GM18508 (cell line): ENCODE results near the gene ARID5B.
"Not testable (repeated sequence)": the region's sequence is repeated elsewhere in the genome, so short reads cannot be mapped to it uniquely, and the experiment has no call there.

Experiments
- ATAC-seq: cut with Tn5 transposase; IDR thresholded peaks from one replicate; pipeline ENCODE4 v1.9.1; 2021; ENCODE audit warnings: moderate number of reproducible peaks; ENCODE audit not compliant: insufficient read depth, unreplicated experiment

Gene ARID5B

DNA sequence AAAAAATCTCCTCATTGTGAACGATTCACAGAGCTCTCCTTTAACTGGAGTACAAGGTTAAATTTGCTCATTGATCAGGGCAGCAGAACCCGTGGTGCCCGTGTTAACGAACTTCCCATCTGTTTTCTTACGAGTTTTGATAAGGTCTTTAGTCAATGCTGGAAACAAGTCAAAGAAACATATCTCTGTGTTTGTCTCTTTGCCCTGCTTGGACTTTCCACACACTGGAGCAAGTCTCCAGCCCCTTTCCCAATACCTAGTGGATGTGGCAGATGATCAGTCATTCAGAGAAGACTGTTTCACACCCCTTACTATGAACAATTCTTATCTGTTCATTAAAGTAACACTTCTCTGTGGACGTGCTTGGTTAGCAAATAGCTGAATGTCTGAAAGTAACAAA, 121.3 kb downstream of the ARID5B start:
- no peak for ATAC-seq

- no peak for ATAC-seq
Observed at GRCh38 chr10:62023329-62023728, 121.8 kb downstream of the ARID5B start.

- ATAC-seq, result no peak
Observed at GRCh38 chr10:62024026-62024701, 122.7 kb downstream of the ARID5B start.

- no peak for ATAC-seq
Observed at GRCh38 chr10:62025134-62025794, 123.8 kb downstream of the ARID5B start.

GRCh38 chr10:62025901-62026879, 124.7 kb downstream of the ARID5B start:
- ATAC-seq, result no peak

DNA sequence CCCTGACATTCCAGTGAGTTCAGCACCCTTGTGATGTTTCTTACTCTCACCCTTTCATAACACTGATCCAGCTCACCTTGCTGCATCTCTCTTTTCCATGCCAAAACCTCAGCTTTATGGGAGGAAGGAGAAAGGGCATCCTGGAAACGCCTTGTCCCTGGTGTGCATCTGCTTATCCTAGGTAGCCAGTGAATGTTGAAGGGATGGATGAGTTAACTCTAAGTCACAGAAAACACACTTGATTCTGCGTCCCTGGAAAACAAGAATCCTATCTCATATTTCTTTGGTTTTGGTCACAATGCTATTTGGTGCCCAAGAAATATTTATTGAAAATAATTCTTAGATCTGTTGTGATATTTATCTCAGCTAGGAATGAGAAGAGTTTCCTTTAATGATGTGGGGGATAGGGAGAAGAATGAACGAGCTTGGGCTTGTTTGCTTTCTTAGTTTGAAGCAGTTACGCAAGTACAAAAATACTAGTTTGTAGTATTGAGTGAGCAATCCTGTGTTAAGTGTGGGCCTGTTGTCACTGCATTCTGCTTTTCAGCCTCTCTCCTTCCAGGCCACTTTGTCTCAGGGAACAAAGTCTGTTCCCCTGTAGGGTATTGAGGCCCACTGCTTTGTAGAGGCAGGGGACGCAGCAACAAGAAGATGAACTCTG, 126.5 kb downstream of the ARID5B start:
- no peak for ATAC-seq

DNA sequence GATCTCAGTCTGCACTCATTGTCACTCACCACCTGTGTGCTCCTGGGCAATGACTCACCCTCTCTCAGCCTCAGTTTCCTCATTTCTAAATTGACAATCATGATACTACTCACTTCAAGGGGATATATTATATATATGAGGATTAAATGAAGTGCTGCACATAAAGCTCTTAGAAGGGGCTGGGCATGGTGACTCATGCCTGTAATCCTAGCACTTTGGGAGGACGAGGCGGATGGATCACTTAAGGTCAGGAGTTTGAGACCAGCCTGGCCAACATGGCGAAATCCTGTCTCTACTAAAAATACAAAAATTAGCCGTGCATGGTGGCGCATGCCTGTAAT, 127.0 kb downstream of the ARID5B start:
- not testable (repeated sequence) for ATAC-seq

GRCh38 chr10:62029401-62029800, 127.9 kb downstream of the ARID5B start:
- no peak for ATAC-seq

- no peak for ATAC-seq
Observed at GRCh38 chr10:62031507-62031906, 130.0 kb downstream of the ARID5B start.

GRCh38 chr10:62033125-62033524, 131.6 kb downstream of the ARID5B start:
- no peak for ATAC-seq

DNA sequence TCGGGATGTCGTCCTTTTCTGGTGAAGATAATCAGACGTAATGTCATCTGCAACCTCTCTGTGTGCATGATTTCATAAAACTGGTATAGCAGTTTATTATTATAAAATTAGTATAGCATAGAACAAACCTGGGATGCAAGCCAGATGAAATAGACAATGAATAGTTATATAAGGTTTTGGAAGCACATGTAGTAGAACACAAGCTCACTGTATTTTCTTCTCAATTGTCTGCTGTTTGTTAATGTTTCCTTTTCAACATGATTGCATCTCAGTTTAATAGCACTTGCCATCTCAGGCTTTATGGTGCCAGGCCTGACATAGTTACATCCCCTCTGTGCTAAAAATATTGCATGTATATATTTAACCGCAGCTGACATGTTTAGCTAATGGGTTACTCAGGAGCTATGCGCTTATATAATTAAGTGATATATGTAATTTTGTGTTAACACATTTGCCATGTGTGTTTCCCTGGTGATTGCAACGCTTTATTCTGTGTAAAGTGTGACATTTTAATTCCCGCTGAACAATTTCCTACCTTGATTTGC, 132.7 kb downstream of the ARID5B start:
- ATAC-seq, result no peak

GRCh38 chr10:62036186-62037081, 134.9 kb downstream of the ARID5B start:
- no peak for ATAC-seq

DNA sequence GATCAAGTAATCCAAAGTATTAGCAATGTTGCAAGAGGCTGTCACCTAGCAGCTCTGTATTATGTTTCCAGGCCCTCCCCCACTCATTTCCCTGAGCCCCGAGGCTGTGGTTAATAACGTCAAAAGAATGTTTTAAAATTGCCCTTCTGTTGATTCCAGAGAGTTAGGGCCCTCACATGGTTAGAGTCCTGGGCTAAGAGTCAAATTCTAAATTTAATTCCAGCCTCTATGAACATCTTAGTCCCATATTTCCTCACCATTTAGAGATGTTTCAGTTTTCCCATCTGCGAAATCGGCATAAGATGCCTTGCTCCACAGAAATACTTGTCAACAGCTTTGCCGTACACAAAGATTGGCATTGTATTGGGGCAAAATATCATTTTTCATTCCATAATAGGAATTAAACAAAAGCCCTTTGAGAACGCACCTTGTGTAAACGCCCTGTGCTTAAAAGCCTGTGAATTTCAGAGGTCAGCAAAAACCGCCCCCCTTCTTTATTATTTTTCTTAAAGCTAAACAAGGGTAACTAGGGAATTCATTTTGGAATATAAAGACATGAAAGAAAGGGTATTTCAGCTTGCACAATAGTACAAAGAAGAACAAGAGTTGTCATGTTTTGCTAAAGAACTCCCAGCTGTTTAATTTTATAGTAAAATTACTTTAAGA, 135.8 kb downstream of the ARID5B start:
- ATAC-seq, result no peak

DNA sequence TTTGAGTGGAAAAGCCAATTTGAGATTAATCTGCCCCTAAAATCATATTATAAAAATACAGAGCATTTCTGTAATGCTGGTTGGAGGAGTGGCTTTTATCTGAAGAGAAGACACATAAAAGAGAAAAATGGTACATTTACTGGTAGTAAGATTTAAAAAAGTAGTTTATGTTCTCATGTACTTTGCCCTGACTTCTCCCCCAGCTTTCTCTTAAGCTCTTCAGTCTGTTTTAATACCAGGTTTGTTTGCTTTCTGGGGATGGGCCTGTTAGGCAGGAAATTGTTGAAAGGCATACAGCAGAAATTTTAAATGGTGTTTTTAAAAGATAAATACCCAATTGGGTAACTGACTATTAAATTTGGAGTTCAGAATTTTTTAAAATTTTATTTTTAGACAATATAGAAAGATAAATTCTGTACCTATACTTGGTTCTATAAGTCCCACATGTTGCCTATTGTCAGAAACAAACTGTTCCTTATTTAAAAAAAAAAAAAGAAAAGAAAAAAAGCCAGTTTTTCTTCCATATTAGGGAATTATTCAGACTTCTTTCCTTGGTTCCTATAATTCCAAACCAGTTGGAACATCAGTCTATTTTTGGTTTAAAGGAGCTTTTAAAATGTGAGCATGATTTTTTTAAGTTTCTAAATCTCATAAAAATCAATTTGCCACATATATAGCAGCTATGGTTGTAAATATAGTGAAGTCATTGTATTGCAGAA, 136.6 kb downstream of the ARID5B start:
- no peak for ATAC-seq

DNA sequence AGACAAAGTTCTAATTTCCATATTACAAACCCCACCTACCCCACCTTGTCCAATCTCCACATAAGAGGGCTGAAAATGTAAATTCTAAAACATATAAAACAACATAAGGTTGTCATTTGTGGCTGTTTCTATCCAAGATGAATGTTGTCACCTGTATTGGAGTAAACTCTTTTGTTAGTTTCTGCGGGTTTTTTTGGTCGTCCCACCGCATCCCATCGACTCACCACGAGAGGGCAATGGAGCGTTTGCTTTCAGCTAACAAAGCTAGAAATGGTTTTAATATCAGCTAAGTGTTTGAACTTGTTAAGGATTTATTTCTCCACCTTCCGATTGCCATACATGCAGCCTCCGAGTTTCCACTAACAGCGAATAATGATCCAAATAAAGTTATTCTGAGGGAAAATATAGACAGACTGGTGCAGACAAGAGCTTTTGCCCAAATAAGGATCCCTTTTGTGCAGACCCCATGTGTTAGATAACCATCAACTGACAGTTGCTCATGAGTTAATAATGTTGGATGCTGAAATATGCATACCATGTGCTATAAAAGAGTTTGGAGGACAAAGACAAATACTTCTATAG, 137.2 kb downstream of the ARID5B start:
- no peak for ATAC-seq

- no peak for ATAC-seq
Observed at GRCh38 chr10:62039954-62040353, 138.5 kb downstream of the ARID5B start.

DNA sequence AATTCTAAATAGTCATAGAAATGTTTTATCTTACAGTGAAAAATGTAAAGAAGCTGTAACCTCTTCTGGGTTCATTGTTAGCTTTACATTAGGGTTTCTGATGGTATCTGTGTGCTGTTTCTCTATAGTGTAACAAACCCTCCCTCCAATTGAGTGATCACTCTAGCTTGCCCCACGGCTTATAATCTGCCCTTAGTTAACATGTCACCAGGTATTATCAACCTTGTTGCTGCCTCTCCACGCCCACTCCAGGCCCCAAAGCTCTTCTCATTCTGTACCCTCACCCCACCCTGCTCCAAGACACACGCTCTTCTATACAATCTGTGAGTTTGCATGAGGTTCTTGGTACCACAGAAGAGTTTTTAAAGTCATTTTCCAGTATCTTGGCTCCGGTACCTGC, 139.4 kb downstream of the ARID5B start:
- ATAC-seq, result no peak
